A204.1 (cell line): Measurements from ENCODE around the gene TADA2B.
"Not testable (repeated sequence)": the region's sequence is repeated elsewhere in the genome, so short reads cannot be mapped to it uniquely, and the experiment has no call there.

Experiments used
- FAIRE-seq: peaks from 2 replicates; lab custom pipeline; 2012; peaks lifted over from hg19 to GRCh38; lab: Jason Lieb, UNC

TADA2B gene

DNA sequence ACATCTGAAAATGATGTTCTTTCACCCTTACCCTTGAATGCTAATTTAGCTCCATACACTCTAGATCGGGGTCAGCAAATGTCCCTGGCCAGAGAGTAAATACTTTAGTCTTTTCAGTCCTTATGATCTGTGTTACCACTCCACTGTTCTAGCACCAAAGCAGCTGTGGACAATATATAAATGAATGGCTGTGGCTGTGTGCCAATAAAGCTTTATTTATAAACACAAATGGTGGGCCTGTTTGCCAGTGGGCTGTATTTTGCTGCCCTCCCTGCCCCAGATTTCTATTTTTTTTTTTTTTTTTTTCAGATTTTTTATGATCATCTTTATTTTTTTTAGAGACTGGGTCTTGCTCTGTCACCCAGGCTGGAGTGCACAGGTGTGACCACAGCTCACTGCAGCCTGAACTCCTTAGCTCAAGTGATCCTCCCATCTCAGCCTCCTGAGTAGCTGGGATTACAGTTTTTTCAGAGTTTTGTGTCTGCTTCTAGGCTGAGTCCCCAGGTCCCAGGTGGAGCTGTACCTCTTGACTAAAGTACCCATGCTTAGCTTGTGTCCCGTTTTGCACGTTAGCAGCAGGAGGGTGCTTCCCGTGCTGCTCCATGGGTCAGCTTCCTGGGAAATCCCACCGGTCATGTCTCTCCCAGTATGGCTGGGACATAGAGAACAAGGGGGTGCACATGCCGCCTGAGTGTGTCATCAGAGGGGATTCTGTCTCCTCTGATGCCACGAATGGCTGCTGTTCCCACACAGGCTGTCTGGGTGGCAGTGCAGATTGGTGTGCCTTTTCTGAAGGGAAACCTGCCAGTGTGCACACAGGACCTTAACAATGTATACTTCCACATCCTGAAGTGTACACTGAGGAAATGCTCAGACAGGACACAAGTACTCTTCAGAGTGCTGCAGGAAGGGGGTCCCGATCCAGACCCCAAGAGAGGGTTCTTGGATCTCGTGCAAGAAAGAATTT, 40.7 kb downstream of the TADA2B start:
- no peak for FAIRE-seq

DNA sequence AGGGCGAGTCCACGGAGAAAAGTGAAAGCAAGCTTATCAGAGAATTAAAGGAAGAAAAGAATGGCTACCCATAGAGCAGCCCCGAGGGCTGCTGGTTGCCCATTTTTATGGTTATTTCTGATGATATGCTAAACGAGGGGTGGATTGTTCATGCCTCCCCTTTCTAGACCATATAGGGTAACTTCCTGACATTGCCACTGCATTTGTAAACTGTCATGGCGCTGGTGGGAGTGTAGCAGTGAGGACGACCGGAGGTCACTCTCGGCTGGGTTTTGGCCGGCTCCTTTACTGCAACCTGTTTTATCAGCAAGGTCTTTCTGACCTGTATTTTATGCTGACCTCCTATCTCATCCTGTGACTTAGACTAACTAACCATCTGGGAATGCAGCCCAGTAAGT, 41.4 kb downstream of the TADA2B start:
- FAIRE-seq, result not testable (repeated sequence)

DNA sequence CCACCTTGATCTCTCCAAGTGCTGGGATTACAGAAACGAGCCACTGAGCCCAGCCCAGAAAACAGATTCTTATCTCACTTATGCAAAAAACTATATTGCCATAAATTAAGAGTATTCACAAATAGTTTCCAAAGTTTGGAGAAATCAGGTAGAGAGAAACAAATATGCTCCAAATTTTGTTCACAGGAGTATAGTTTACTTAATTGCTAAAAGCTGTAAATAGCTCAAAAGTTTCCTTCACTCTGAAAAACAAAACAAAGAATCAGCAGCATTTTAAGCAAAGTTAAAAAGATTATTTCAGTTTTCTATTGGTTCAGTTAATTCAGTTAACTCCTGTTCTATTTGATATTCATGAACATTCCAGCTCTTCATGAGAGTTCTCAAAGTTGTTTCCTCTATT, 43.2 kb downstream of the TADA2B start:
- FAIRE-seq, result no peak

DNA sequence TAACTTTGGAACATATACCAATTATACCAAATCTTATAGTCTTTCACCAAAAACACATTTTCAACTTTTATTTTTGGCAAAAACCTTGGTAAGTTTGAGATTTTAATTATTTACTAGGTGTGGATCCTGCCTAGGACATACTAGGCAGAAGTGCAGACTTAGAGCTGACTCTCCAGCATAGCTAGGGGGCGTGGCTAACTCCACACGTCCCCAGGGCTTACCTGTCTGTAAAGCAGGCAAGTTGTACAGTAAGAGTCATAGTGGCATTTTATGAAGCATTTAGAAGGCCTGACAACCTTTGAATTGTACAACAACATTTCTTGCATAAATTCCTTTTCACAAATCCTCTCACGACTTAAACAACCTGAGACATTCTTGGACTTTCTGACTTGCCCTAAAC, 43.9 kb downstream of the TADA2B start:
- FAIRE-seq, result no peak

DNA sequence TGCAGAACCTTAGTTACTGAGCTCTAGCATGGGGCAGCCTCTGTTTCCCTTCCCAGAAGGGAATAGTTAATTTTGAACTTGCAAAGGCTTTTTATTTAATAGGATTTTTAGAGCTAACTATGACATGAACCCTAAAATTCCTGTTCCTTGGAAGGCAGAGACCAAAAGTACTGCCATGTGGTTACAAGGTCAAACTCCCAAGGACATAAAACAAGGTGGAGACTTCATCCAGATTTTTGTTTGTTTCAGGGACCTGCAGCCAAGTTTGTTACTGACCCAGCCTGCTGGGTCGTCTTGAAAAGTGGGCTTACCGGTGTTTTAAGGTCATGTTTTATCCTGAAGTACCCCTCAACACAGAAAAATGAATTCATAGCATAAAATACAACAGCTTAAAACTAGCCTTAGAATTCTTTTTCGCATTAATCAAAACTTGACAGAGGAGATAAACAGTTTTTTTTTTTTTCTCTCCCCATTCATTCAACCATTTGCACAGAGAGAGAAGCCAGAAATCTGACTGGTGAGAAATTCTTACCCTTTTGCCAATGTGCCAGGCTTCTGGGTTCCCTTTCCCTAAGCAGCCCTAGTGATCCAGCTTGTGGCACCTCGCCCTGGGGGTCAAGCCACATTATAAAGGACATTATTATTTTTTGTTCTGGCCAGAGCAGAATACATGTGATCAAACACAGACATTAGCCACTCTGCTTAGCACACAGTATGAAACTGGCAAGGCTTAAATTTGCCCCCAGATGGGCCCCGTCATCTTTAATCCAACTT, 46.2 kb downstream of the TADA2B start:
- no peak for FAIRE-seq

DNA sequence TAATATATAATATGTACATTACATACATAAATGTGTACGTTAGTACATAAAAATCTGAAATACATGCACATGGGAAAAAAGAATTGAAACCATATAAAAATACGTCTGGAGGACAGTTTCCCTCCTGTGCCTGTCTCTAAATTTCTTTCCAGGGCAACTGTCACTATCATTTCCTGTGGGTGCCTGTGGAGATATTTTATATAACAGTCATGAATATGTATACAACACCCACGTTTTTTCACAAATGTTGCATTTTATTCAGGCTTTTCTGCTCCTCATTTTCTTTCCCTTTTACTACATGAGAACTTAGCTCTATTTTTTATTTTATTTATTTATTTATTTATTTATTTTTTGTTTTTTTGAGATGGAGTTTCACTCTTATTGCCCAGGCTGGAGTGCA, 48.9 kb downstream of the TADA2B start:
- no peak for FAIRE-seq

DNA sequence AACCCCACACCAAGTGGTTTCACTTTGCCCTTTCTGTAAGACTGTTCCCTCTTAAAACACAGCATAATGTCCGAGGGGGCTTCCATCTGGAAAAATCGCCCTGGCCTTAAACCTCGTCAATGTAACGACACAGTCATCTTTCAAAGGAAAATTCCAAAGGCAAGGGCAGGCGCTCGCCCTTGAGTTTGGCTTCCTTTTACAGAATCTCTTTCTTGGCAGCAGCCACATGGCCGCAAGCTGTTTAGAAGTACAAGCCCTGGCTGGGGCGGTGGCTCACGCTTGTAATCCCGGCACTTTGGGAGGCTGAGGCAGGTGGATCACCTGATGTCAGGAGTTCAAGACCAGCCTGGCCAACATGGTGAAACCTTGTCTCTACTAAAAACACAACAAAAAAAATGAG, 51.7 kb downstream of the TADA2B start:
- no peak for FAIRE-seq

DNA sequence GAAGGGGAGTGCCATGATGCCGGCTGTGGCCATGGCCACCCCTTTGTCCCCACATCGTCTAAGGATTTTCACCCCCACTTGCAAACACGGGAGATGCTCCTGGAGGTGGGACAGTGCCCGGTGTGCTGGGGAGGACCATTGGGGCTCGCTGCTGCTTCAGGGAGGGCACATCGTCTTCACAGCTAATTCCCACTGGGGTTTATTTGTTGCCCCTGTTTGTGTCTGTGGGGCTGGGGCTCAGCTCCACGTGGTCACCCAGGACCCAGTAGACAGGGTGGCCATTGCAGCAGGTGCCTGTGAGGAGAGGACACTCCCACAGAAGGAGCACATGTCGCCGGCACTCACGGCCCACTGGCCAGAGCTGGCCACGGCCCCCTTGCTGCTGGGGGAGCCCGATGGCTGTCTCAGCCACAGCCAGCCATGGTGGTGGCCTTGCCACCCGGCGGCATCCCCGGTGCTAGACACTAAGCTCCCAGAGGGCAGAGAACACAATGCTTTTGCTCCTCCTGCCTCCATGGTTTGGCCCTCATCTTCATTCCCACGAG, 52.5 kb downstream of the TADA2B start:
- FAIRE-seq, result no peak

DNA sequence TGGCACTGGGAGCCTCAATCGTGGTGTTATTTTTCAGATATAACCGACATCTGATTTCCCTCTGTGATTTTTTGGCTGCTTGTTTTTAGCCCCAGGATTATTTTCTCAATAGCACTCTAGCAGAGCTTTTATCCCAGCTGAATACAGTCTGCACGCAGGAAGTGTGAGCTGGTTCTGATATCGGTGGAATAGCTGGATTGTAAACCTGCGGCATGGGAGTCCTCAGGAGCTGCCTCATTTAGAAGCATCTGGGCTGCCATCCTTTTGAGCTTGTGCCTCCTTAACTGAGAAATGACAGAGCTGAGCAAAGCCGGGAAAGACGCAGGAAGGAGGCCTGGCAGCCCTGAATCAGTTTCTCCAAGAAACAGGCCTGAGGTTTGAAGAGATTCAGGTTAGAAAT, 53.1 kb downstream of the TADA2B start:
- FAIRE-seq, result no peak

DNA sequence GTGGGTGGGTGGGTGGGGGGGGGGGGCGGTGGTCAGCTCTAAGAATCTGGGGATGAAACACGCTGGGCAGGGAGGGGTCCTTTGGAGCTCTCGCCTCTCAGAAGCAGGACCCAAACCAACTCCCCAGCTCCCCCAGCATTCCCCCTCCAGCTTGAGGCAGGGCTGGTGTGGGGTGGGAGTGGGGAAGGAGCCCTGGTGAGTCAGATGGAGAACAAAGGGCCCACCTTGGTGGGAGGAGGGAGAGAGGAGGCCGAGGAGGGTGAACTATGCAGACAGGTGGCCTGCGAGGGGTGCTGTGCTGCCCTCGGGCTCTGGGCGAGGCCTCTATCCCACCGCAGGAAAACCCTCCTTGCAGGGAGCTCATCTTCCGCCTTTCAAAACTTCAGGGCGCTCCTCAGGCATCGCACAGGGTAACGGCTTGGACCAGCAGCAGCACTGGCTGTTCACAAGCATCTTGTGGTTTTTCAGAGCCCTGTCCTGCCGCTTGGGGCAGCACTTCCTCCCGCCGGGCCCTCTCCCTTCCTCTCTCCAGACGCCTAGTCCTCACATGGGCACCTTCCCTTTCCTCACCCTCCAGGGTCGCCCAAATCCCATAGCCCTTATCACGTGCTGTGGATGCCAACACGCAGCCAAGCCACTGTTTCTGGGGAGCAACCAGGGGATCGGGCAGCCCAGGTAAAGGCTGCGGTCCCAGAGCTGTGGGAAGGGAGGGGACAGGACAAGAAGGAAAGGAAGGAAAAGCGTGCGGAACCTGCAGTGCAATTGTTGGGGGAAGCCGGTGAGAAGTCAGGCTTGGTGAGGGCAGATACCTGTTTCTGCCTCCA, 58.7 kb downstream of the TADA2B start:
- no peak for FAIRE-seq

DNA sequence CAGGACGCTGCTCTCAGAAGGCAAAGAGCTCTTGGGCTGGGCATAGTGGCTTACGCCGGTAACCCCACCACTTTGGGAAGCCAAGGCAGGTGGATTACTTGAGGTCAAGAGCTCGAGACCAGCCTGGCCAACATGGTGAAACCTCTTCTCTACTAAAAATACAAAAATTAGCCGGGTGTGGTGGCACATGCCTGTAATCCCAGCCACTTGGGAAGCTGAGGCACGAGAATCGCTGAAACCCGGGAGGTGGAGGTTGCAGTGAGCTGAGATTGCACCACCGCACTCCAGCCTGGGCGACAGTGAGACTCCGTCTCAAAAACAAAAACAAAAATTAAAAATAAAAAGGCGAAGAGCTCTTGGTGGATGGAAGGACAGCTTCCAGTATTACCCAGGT, 59.3 kb downstream of the TADA2B start:
- FAIRE-seq, result not testable (repeated sequence)

DNA sequence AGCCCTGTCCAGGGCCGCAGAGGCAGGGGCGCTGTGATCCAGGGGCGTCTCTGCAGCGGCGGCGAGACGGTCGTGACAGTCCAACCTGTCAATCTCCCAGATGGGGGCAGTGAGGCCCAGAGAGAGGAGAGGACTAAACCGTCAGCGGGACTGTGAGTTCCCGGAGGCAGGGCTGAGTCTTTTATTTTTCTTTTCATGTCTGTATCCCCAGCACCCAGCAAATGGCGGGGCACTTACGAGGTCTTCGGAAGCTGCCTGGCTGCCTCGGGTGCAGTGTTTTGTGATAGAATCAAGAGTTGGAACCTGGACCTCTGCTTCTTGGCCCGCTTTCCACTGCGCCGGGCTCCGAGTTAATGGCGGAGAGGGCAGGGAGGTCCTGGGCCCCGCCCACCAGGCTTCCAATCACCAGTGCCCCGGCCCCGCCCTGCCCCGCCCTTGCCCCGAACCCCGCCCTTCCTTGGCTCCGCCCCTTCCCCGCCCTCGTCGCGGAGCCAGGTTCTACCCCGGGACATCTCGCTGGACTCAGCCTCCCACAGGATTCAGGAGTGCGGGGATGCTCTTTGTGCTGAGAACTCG, 59.9 kb downstream of the TADA2B start:
- FAIRE-seq, result no peak

DNA sequence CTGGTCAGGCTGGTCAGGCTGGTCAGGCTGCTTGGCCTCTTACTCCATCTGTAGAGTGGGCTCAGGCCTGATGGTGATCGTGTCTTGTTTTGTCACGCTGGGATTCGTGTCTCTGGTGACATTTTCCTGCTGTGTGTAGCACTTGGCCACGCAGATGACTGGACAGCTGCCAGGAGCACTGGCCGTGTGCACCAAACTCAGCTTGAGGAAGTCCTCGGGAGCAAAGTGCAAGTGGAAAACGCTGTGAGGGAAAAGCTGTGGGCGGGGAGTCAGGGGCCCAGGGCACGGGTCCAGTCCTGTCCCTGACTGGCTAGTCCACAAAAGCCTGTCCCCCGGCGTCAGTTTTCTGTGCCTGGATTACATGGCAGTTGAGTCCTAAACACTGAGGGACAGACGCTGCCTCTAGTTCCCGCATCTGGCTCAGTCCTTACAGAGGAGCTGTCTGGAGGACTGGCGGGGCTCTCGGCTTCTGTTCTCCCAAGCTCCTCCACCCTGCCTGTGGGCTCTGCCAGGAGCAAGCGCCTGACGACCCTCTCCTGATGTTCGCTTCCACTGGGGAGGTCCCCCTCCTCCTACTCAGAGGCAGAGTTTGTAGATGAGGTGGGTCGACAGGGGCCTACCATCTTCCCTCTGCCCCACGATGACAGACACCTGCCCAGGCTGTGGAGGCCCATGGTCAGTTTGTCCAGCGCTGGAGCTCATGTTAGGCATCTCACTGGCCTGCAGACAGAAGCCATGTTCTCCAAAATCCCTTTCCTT, 60.6 kb downstream of the TADA2B start:
- no peak for FAIRE-seq

DNA sequence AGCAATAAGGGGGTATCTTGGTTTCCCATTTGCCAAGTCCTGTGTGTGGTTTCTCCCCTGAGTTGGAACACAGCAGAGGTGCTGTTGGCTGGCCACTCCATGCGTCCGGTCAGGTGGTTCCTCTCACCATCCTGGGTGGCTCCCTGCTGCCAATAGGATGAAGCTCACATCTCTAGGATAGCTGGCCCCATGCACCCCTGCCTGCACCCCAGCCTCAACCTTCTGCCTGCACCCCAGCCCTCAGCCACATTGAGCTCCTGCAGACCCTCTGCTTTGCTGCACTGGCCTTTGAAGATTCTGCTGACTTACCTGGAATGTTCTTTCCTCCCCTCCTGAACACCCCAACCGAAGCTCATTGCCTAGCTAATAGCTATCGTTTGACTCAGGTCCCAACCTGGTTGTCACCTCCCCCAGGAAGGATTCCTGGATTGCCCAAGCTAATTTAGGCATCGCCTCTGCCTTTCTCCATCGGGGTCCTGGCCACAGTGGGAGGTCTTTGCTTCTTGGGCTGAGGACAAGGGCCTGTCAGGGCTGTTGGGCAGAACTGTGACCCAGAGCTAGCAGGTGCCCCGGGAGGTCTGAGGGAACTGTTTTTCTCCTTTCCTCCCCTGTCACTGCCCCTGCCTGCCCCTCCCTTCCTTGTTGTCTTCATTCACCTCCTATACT, 61.3 kb downstream of the TADA2B start:
- no peak for FAIRE-seq

DNA sequence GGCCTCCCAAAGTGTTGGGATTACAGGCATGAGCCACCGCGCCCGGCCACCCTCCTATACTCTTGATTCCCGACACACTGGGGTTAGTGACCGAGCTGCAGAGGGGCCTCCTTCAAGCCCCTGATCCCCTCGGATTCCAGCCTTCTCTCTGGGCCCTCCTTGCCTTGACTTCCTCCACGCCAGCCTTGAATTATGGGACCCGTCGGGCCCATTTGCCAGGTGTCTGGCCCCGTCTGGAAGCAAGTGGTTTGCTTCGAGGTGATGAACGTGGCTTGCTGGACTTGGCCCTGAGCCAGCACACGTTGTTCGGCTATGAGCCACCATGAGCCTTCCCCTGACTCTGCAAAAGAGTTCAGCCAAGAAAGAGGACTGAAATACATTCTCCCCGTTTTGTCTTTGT, 62.1 kb downstream of the TADA2B start:
- FAIRE-seq, result no peak

DNA sequence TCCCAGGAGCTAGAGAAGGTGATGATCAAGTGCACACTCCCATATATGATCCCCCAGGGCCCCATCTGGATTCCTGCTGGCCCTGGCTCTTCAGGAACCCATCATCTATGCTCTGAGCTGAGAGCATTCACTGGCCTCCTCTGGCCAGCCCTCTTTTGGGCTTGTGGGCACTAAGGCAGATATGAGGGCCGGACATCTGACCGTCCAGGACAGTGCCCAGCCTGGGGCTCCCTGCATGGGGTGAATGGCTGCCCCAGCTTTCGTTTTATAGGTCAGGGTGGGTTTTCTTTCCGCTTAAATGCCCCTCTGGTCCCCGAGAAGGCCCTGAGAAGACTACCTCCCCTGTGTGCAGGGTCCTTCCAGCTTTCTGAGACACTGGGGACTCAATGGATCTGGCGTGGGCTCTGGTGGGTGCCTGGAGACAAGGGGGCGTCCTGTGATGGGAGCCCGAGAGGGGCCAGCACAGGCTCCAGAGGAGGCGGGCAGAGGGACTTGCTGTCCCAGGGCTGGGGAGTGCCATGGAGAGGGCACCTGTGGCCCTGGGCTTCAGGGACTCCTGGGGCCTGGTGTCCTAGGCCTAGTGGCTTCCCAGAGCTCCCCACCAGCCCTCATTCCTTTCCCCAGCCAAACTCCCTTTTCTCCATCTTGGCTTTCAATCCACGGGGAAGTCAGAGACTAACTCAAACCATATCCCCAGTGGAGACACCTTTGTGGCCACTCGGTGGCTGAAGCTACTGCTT, 64.2 kb downstream of the TADA2B start:
- no peak for FAIRE-seq
